Endothelial cell of umbilical vein (primary cell): Measurements from ENCODE around the gene RNASET2. TPM values are rescaled to one million over a fixed set of nuclear protein-coding genes. Genes with fewer than 3 reads are reported as not detected.

Experiments used
- BruUV-seq: library from RNA; stranded (reverse); fragments of 400-500 nt; replicated peaks from 2 replicates; lab custom pipeline; 2021; lab: Mats Ljungman, UMichigan
- CTCF ChIA-PET: fragments of 300-600, 350-600 bp; sonication (Branson Sonifier 250); formaldehyde crosslinking; loops from one replicate; lab custom pipeline; 2021; ENCODE audit warnings: antibody characterized with exemption, inconsistent platforms; lab: Charles Lee
- POLR2A ChIA-PET: fragments of 300-600, 350-600 bp; sonication (Branson Sonifier 250); formaldehyde crosslinking; loops from one replicate; lab custom pipeline; 2021; ENCODE audit warnings: antibody characterized with exemption, inconsistent platforms; lab: Charles Lee
- DNase-seq: peaks from one replicate; pipeline ENCODE4 v3.0.0-alpha.2; 2011; ENCODE audit warnings: low read depth, low spot score
- FAIRE-seq: peaks from 2 replicates; lab custom pipeline; 2011; peaks lifted over from hg19 to GRCh38; lab: Jason Lieb, UNC
- H2AFZ ChIP-seq: 2 replicates; pipeline ENCODE4 v1.6.0; 2012; ENCODE audit warnings: low read depth, low read length, control low read depth, inconsistent platforms
- H3K27ac ChIP-seq: 2 replicates; pipeline ENCODE4 v1.5.1; 2011; ENCODE audit warnings: low read depth, mild to moderate bottlenecking, control low read depth, low read length, moderate library complexity; ENCODE audit not compliant: insufficient read depth
- H3K27me3 ChIP-seq, 2 experiments: 2 replicates each; pipeline versions ENCODE4 v1.6.0 to v1.6.1; 2011; ENCODE audit warnings: low read length in 2 of 2, mixed read lengths in 1 of 2; ENCODE audit not compliant: control insufficient read depth in 2 of 2, insufficient read depth in 2 of 2
- H3K36me3 ChIP-seq, 2 experiments: 2 replicates in 1 of 2; 3 replicates in 1 of 2; pipeline ENCODE4 v1.5.1; 2011; ENCODE audit warnings: low read length in 2 of 2, mild to moderate bottlenecking in 1 of 2, moderate library complexity in 1 of 2; ENCODE audit not compliant: control insufficient read depth in 2 of 2, insufficient read depth in 2 of 2; ENCODE audit errors: extremely low read depth in 1 of 2
- H3K4me1 ChIP-seq: 3 replicates; pipeline ENCODE4 v1.5.1; 2011; ENCODE audit warnings: mild to moderate bottlenecking, low read length; ENCODE audit not compliant: control insufficient read depth, insufficient read depth; ENCODE audit errors: extremely low read depth
- H3K4me2 ChIP-seq: 2 replicates; pipeline ENCODE4 v1.6.1; 2011; ENCODE audit warnings: low read length, control low read depth, mixed read lengths; ENCODE audit not compliant: insufficient read depth
- H3K4me3 ChIP-seq, 3 experiments: fragments of 200-600 bp in 1 of 3; sonication (generic), shearing (Covaris generic) in 1 of 3; replicated peaks in 1 of 3; 2 replicates each; pipeline ENCODE4 v1.5.1; 2011 to 2016; ENCODE audit warnings: control low read depth in 3 of 3, low read length in 3 of 3, mild to moderate bottlenecking in 2 of 3, inconsistent platforms in 1 of 3, low read depth in 1 of 3, moderate library complexity in 1 of 3; ENCODE audit not compliant: insufficient read depth in 1 of 3
- H3K79me2 ChIP-seq: 2 replicates; pipeline ENCODE4 v1.6.0; 2012; ENCODE audit warnings: low read length, inconsistent platforms; ENCODE audit not compliant: control insufficient read depth, insufficient read depth
- H3K9ac ChIP-seq: replicated peaks from 2 replicates; pipeline ENCODE3; 2011; ENCODE audit warnings: low read length, control low read depth; ENCODE audit not compliant: insufficient read depth; ENCODE audit errors: extremely low read depth
- H3K9me1 ChIP-seq: replicated peaks from 3 replicates; pipeline ENCODE4 v1.6.0; 2011; ENCODE audit warnings: mild to moderate bottlenecking, low read length; ENCODE audit not compliant: control insufficient read depth, insufficient read depth; ENCODE audit errors: extremely low read depth
- H3K9me3 ChIP-seq: replicated peaks from 2 replicates; pipeline ENCODE4 v1.5.1; 2012; ENCODE audit warnings: low read length, inconsistent platforms; ENCODE audit not compliant: control insufficient read depth, insufficient read depth
- H4K20me1 ChIP-seq: replicated peaks from 2 replicates; pipeline ENCODE3; 2011; ENCODE audit warnings: mild to moderate bottlenecking, low read length; ENCODE audit not compliant: control insufficient read depth, insufficient read depth; ENCODE audit errors: extremely low read depth
- EZH2 ChIP-seq: IDR thresholded peaks from 2 replicates; pipeline ENCODE4 v1.6.1; 2012; ENCODE audit warnings: borderline replicate concordance, low read depth, mild to moderate bottlenecking, moderate library complexity, low read length, inconsistent platforms; ENCODE audit not compliant: severe bottlenecking
- FOS ChIP-seq: IDR thresholded peaks from 2 replicates; pipeline ENCODE4 v1.6.1; 2011; ENCODE audit warnings: mild to moderate bottlenecking, low read length, moderate library complexity, borderline replicate concordance; ENCODE audit not compliant: insufficient read depth
- GATA2 ChIP-seq: IDR thresholded peaks from 2 replicates; pipeline ENCODE4 v1.7.0; 2011; ENCODE audit warnings: low read depth, mild to moderate bottlenecking, moderate library complexity, mixed read lengths, low read length; ENCODE audit not compliant: insufficient read length, insufficient read depth
- JUN ChIP-seq: IDR thresholded peaks from 2 replicates; pipeline ENCODE4 v1.6.1; 2011; ENCODE audit warnings: borderline replicate concordance, low read depth; ENCODE audit not compliant: insufficient read length, insufficient read depth
- MAX ChIP-seq: IDR thresholded peaks from 2 replicates; pipeline ENCODE4 v1.6.1; 2011; ENCODE audit not compliant: insufficient read depth, insufficient read length
- MYC ChIP-seq: IDR thresholded peaks from one replicate; pipeline ENCODE4 v1.6.1; 2011; ENCODE audit warnings: mild to moderate bottlenecking, low read depth, low read length
- POLR2A ChIP-seq: IDR thresholded peaks from 2 replicates; pipeline ENCODE4 v1.6.1; 2012; ENCODE audit warnings: low read depth, mild to moderate bottlenecking, control low read depth, low read length
- POLR2AphosphoS5 ChIP-seq: IDR thresholded peaks from 2 replicates; pipeline ENCODE4 v1.6.1; 2012; ENCODE audit warnings: low read depth, mild to moderate bottlenecking, control low read depth, low read length, moderate library complexity; ENCODE audit not compliant: insufficient read depth
- dilution Hi-C: fragments of 300-500 bp; cut with MboI; formaldehyde crosslinking; loops from one replicate; pipeline ENCODE4 v1.15.0; 2019; ENCODE audit warnings: low sequenced_read_pairs; ENCODE audit not compliant: extremely low pct_ligation_motif_present
- intact Hi-C: fragments of 100-400 bp; cut with micrococcal nuclease; formaldehyde crosslinking; loops from one replicate; pipeline ENCODE4 v1.10.0; 2022
- polyA plus RNA-seq, 4 experiments: library from polyadenylated mRNA; depleted of rRNA in 3 of 4; stranded (reverse) in 3 of 4; unstranded in 1 of 4; fragments of >200 nt; gene quantifications; 2 replicates each; pipeline versions ENCODE4 v1.2.1 to v1.2.3, GENCODE V29; 2011 to 2012; ENCODE audit warnings: missing spikeins in 1 of 4
- total RNA-seq: library from RNA; stranded (reverse); gene quantifications from 2 replicates; pipeline ENCODE4 v1.2.3, GENCODE V29; 2021
- TF ChIP-seq, protein P1 (sequence below), 2 donors: IDR thresholded peaks; 1 replicate in 1 of 2; 2 replicates in 1 of 2; pipeline ENCODE4 v1.5.1; 2011; ENCODE audit warnings: low read length in 2 of 2, mild to moderate bottlenecking in 2 of 2, moderate library complexity in 2 of 2, control low read depth in 1 of 2, inconsistent platforms in 1 of 2, low read depth in 1 of 2; ENCODE audit not compliant: insufficient read depth in 1 of 2; ENCODE audit errors: extremely low read depth in 1 of 2

The RNASET2 gene
- total and polyA plus RNA-seq, 2 donors (not counting 3 experiments of a cell fraction or from before 2014, with no cell fraction given) = 10.7 to 11.4 TPM

GRCh38 chr6:166939894-166940293, 16.5 kb downstream of the RNASET2 start:
- Histone ChIP-seq H3K36me3 (no peaks in the 10 kb centered on the region), H3K27me3 (no peaks in the 10 kb centered on the region), H4K20me1 (no peaks in the 10 kb centered on the region), H3K4me2 (no peak overlapping the region), H3K4me3 (no peak overlapping the region), H3K79me2 (no peaks in the 10 kb centered on the region), H3K9me3 (no peaks in the 10 kb centered on the region), H3K9me1 (no peaks in the 10 kb centered on the region), H3K4me1 (no peaks in the 10 kb centered on the region), H3K27ac (no peak overlapping the region), H3K9ac (no peak overlapping the region), H2AFZ (no peak overlapping the region)
- POLR2A ChIA-PET = no interaction called here
- CTCF ChIA-PET = interaction anchor here (1.1 to 1.5 kb wide), 2 partner anchors 40 to 50 kb away, joined by 3 to 4 read pairs; no protein-coding TSS in a partner anchor
- DNase-seq (no peak), FAIRE-seq (no peak)
- dilution Hi-C loops (no loop called here), intact Hi-C loops (no loop called here)
- TF ChIP-seq GATA2 = no peak
- no peak for TF ChIP-seq POLR2A
- TF ChIP-seq, protein P1, sequence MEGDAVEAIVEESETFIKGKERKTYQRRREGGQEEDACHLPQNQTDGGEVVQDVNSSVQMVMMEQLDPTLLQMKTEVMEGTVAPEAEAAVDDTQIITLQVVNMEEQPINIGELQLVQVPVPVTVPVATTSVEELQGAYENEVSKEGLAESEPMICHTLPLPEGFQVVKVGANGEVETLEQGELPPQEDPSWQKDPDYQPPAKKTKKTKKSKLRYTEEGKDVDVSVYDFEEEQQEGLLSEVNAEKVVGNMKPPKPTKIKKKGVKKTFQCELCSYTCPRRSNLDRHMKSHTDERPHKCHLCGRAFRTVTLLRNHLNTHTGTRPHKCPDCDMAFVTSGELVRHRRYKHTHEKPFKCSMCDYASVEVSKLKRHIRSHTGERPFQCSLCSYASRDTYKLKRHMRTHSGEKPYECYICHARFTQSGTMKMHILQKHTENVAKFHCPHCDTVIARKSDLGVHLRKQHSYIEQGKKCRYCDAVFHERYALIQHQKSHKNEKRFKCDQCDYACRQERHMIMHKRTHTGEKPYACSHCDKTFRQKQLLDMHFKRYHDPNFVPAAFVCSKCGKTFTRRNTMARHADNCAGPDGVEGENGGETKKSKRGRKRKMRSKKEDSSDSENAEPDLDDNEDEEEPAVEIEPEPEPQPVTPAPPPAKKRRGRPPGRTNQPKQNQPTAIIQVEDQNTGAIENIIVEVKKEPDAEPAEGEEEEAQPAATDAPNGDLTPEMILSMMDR (IDR thresholded peaks at IDR 0.05; ENCODE audit: extremely low read depth in 1 of 2, insufficient read depth in 1 of 2, low read depth in 1 of 2, low read length in 2 of 2) = no peak
- TF ChIP-seq POLR2AphosphoS5 = no peak
- TF ChIP-seq MYC = no peak
- TF ChIP-seq FOS = no peak
- no peak for TF ChIP-seq JUN
- no peak for TF ChIP-seq EZH2
- no peak for TF ChIP-seq MAX
- no TSS peak for BruUV-seq
